H9 (cell line): ENCODE data around the gene SEMA5A. TPM values are rescaled to one million over a fixed set of nuclear protein-coding genes. Genes with fewer than 3 reads are reported as not detected.

Experiments
- DNase-seq: peaks from one replicate; pipeline ENCODE4 v3.0.0-alpha.2; 2017
- H2AFZ ChIP-seq: one replicate; pipeline ENCODE4 v1.6.1; 2013; ENCODE audit warnings: mild to moderate bottlenecking, low read length, control low read depth, moderate library complexity
- H2AK5ac ChIP-seq: 2 replicates; pipeline ENCODE4 v1.6.1; 2013; ENCODE audit warnings: low read length, control low read depth, mixed read lengths; ENCODE audit not compliant: insufficient read length
- H2BK120ac ChIP-seq: one replicate; pipeline ENCODE4 v1.6.1; 2013; ENCODE audit warnings: low read depth, mild to moderate bottlenecking, low read length, control low read depth, inconsistent platforms; ENCODE audit not compliant: poor library complexity, severe bottlenecking
- H2BK12ac ChIP-seq: 2 replicates; pipeline ENCODE4 v1.6.1; 2013; ENCODE audit warnings: low read length, control low read depth, mixed read lengths, low read depth; ENCODE audit not compliant: insufficient read length
- H2BK15ac ChIP-seq: 2 replicates; pipeline ENCODE4 v1.6.1; 2013; ENCODE audit warnings: low read depth, low read length, control low read depth
- H2BK20ac ChIP-seq: one replicate; pipeline ENCODE4 v1.6.1; 2013; ENCODE audit warnings: low read depth, mild to moderate bottlenecking, low read length, control low read depth, inconsistent platforms; ENCODE audit not compliant: poor library complexity, severe bottlenecking
- H2BK5ac ChIP-seq: 2 replicates; pipeline ENCODE4 v1.6.1; 2013; ENCODE audit warnings: low read length, control low read depth, mixed read lengths; ENCODE audit not compliant: insufficient read length
- H3K14ac ChIP-seq: 2 replicates; pipeline ENCODE4 v1.6.1; 2013; ENCODE audit warnings: low read length, control low read depth; ENCODE audit not compliant: insufficient read depth
- H3K18ac ChIP-seq: 2 replicates; pipeline ENCODE4 v1.6.1; 2013; ENCODE audit warnings: low read depth, mild to moderate bottlenecking, mixed read lengths, low read length, control low read depth; ENCODE audit not compliant: insufficient read length
- H3K23ac ChIP-seq: 2 replicates; pipeline ENCODE4 v1.6.1; 2013; ENCODE audit warnings: low read length, control low read depth, mixed read lengths, low read depth; ENCODE audit not compliant: insufficient read length
- H3K23me2 ChIP-seq: 2 replicates; pipeline ENCODE4 v1.6.1; 2013; ENCODE audit warnings: low read depth, mild to moderate bottlenecking, mixed read lengths, low read length, control low read depth; ENCODE audit not compliant: insufficient read length, poor library complexity, severe bottlenecking
- H3K27ac ChIP-seq: 2 replicates; pipeline ENCODE4 v1.5.1; 2013; ENCODE audit warnings: low read length, control low read depth, mixed read lengths, low read depth; ENCODE audit not compliant: insufficient read length
- H3K27me3 ChIP-seq: 2 replicates; pipeline ENCODE4 v1.6.1; 2013; ENCODE audit warnings: low read length, control low read depth, inconsistent platforms; ENCODE audit not compliant: insufficient read depth
- H3K4ac ChIP-seq: 2 replicates; pipeline ENCODE4 v1.6.1; 2013; ENCODE audit warnings: low read depth, mild to moderate bottlenecking, control low read depth, inconsistent platforms, low read length, moderate library complexity
- H3K4me1 ChIP-seq: 2 replicates; pipeline ENCODE4 v1.6.1; 2013; ENCODE audit warnings: low read length, control low read depth, inconsistent platforms; ENCODE audit not compliant: insufficient read depth
- H3K4me2 ChIP-seq: 2 replicates; pipeline ENCODE4 v1.6.1; 2013; ENCODE audit warnings: low read length, control low read depth, mixed read lengths; ENCODE audit not compliant: insufficient read length, insufficient read depth
- H3K56ac ChIP-seq: 2 replicates; pipeline ENCODE4 v1.6.1; 2013; ENCODE audit warnings: low read depth, mild to moderate bottlenecking, mixed read lengths, low read length, control low read depth; ENCODE audit not compliant: insufficient read length
- H3K79me1 ChIP-seq: 2 replicates; pipeline ENCODE4 v1.6.1; 2013; ENCODE audit warnings: low read depth, mild to moderate bottlenecking, moderate library complexity, low read length, control low read depth, inconsistent platforms; ENCODE audit not compliant: insufficient read depth, poor library complexity, severe bottlenecking
- H3K79me2 ChIP-seq: 2 replicates; pipeline ENCODE4 v1.6.1; 2013; ENCODE audit warnings: low read length, control low read depth, inconsistent platforms; ENCODE audit not compliant: insufficient read depth
- H3K9ac ChIP-seq: 2 replicates; pipeline ENCODE4 v1.6.1; 2013; ENCODE audit warnings: low read length, control low read depth, mixed read lengths; ENCODE audit not compliant: insufficient read length; ENCODE audit errors: extremely low read depth
- H3K9me3 ChIP-seq: one replicate; pipeline ENCODE4 v1.6.1; 2013; ENCODE audit warnings: low read depth, low read length, inconsistent platforms; ENCODE audit not compliant: control insufficient read depth
- H3T11ph ChIP-seq: one replicate; pipeline ENCODE4 v1.6.1; 2013; ENCODE audit warnings: mild to moderate bottlenecking, low read length, control low read depth, inconsistent platforms
- H4K20me1 ChIP-seq: one replicate; pipeline ENCODE4 v1.6.1; 2013; ENCODE audit not compliant: control insufficient read depth, insufficient read length, insufficient read depth
- H4K5ac ChIP-seq: 2 replicates; pipeline ENCODE4 v1.6.1; 2013; ENCODE audit warnings: low read depth, mild to moderate bottlenecking, mixed read lengths, low read length, control low read depth; ENCODE audit not compliant: insufficient read length
- H4K8ac ChIP-seq: replicated peaks from 2 replicates; pipeline ENCODE4 v1.6.1; 2013; ENCODE audit warnings: low read length, control low read depth, mixed read lengths, low read depth; ENCODE audit not compliant: insufficient read length
- H4K91ac ChIP-seq: 2 replicates; pipeline ENCODE4 v1.6.1; 2013; ENCODE audit warnings: low read depth, mild to moderate bottlenecking, moderate library complexity, mixed read lengths, low read length, control low read depth; ENCODE audit not compliant: insufficient read length
- H3K27ac Mint-ChIP-seq, 3 experiments: 2 replicates in 2 of 3; 3 replicates in 1 of 3; pipeline ENCODE4 v1.8.0; 2020 to 2021; ENCODE audit warnings: mixed read lengths in 3 of 3, mild to moderate bottlenecking in 1 of 3, moderate library complexity in 1 of 3
- H3K27me3 Mint-ChIP-seq: 2 replicates; pipeline ENCODE4 v1.8.0; 2021; ENCODE audit warnings: low read depth, mild to moderate bottlenecking, moderate library complexity, mixed read lengths
- H3K36me3 Mint-ChIP-seq, 3 experiments: 2 replicates in 2 of 3; 3 replicates in 1 of 3; pipeline ENCODE4 v1.8.0; 2020 to 2021; ENCODE audit warnings: low read depth in 3 of 3, mixed read lengths in 3 of 3; ENCODE audit not compliant: insufficient read depth in 1 of 3
- H3K4me1 Mint-ChIP-seq, 2 experiments: 2 replicates each; pipeline ENCODE4 v1.8.0; 2020; ENCODE audit warnings: mixed read lengths in 2 of 2
- H3K4me3 Mint-ChIP-seq, 2 experiments: 2 replicates in 1 of 2; 3 replicates in 1 of 2; pipeline ENCODE4 v1.8.0; 2020 to 2021; ENCODE audit warnings: mild to moderate bottlenecking in 2 of 2, mixed read lengths in 2 of 2, moderate library complexity in 1 of 2
- H3K9me3 Mint-ChIP-seq, 2 experiments: 2 replicates in 1 of 2; 3 replicates in 1 of 2; pipeline ENCODE4 v1.8.0; 2020; ENCODE audit warnings: mild to moderate bottlenecking in 2 of 2, mixed read lengths in 2 of 2, moderate library complexity in 1 of 2
- WGBS: extraction: QIAGEN DNeasy Blood & Tissue Kit; methylation state at CpG from one replicate; pipeline ENCODE4 v1.1.7; 2013; ENCODE audit warnings: missing lambda C conversion rate, low lambda C conversion rate, mixed read lengths; ENCODE audit not compliant: insufficient read length; ENCODE audit errors: extremely low coverage; 5-methylcytosine and 5-hydroxymethylcytosine counted together
- total RNA-seq: library from RNA; stranded (reverse); gene quantifications from 2 replicates; pipeline ENCODE4 v1.2.1, GENCODE V29; 2021
- TF ChIP-seq, protein P1 (sequence below): fragments of 200-600 bp; sonication (generic); conservative IDR thresholded peaks from 3 replicates; pipeline ENCODE4 v1.8.0; 2021; ENCODE audit warnings: antibody characterized with exemption, mild to moderate bottlenecking

Gene SEMA5A
- total RNA-seq, 1 experiment from 2014 or later = 4.3 TPM

DNA sequence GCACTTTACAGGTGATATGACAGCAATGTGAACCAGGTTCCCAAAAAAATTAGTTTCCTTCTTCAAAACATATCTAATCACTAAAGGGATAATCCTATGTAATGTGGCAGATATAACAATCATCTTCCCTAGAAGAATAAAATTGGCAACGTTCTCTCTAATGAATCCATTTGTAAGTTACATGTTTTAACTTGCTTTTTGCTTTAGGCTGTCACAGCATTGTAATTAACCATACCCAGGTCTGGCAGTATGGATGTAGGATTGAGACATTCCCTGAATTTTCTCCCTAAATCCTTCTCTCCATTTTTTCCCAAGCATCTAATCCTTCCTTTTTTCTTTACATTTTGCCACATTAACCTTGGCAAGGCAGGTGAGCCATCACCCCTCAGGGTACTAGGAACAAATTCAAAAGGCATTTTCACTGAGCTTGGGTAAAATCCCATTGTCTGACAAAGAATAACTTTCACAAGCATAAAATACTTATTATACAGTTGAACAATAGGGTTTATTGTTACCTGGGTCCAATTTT lies 548.3 kb downstream of the SEMA5A start:
- Histone ChIP-seq H3K23ac (no peak overlapping the region), H4K91ac (no peak overlapping the region), H4K8ac (no peak overlapping the region), H3K4me2 (no peak overlapping the region), H3K27ac (no peak overlapping the region), H2BK20ac (no peak overlapping the region), H4K20me1 (no peaks in the 10 kb centered on the region), H3K14ac (no peak overlapping the region), H2AFZ (no peak overlapping the region), H3K27me3 (no peaks in the 10 kb centered on the region), H2AK5ac (no peak overlapping the region), H3T11ph (no peak overlapping the region), H3K23me2 (no peaks in the 10 kb centered on the region), H3K4ac (no peak overlapping the region), H4K5ac (no peak overlapping the region), H2BK12ac (no peak overlapping the region), H3K18ac (no peak overlapping the region), H3K56ac (no peak overlapping the region), H2BK120ac (no peak overlapping the region), H2BK15ac (no peak overlapping the region), H3K79me1 (no peaks in the 10 kb centered on the region), H3K4me1 (no peaks in the 10 kb centered on the region), H2BK5ac (no peak overlapping the region), H3K79me2 (no peaks in the 10 kb centered on the region), H3K9ac (no peak overlapping the region), H3K9me3 (no peaks in the 10 kb centered on the region)
- no CpG with 5 or more reads among the region's 1 CpG for WGBS
- Mint-ChIP-seq H3K4me3 (no peak overlapping the region), H3K4me1 (peaks cover 4 to 10% of the 10 kb centered on the region in 2 experiments), H3K36me3 (no peaks in the 10 kb centered on the region; a peak in 1 of 7 replicates), H3K9me3 (peaks cover 0 to 4% of the 10 kb centered on the region in 2 experiments; a peak in 2 of 5 replicates), H3K27me3 (no peaks in the 10 kb centered on the region), H3K27ac (no peak overlapping the region; a peak in 1 of 7 replicates)
- no peak for DNase-seq
- TF ChIP-seq, protein P1, sequence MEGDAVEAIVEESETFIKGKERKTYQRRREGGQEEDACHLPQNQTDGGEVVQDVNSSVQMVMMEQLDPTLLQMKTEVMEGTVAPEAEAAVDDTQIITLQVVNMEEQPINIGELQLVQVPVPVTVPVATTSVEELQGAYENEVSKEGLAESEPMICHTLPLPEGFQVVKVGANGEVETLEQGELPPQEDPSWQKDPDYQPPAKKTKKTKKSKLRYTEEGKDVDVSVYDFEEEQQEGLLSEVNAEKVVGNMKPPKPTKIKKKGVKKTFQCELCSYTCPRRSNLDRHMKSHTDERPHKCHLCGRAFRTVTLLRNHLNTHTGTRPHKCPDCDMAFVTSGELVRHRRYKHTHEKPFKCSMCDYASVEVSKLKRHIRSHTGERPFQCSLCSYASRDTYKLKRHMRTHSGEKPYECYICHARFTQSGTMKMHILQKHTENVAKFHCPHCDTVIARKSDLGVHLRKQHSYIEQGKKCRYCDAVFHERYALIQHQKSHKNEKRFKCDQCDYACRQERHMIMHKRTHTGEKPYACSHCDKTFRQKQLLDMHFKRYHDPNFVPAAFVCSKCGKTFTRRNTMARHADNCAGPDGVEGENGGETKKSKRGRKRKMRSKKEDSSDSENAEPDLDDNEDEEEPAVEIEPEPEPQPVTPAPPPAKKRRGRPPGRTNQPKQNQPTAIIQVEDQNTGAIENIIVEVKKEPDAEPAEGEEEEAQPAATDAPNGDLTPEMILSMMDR = no peak
